GM06990 (cell line): Measurements from ENCODE around the gene MARCHF4.

ENCODE experiments used
- DNase-seq: peaks from one replicate; pipeline ENCODE4 v3.0.0-alpha.2; 2011; ENCODE audit not compliant: insufficient read length; ENCODE audit errors: extremely low read depth
- H3K27me3 ChIP-seq: replicated peaks from 2 replicates; pipeline ENCODE4 v1.6.0; 2011; ENCODE audit warnings: low read length; ENCODE audit not compliant: control insufficient read depth, insufficient read depth
- H3K36me3 ChIP-seq: 2 replicates; pipeline ENCODE4 v1.5.1; 2011; ENCODE audit warnings: low read length; ENCODE audit not compliant: control insufficient read depth, insufficient read depth
- H3K4me3 ChIP-seq: replicated peaks from 2 replicates; pipeline ENCODE4 v1.5.1; 2011; ENCODE audit warnings: low read depth, mild to moderate bottlenecking, control low read depth, low read length
- CTCF ChIP-seq: IDR thresholded peaks from 2 replicates; pipeline ENCODE4 v1.5.1; 2011; ENCODE audit warnings: low read length, control low read depth, mild to moderate bottlenecking, inconsistent platforms; ENCODE audit not compliant: insufficient read depth, poor library complexity, severe bottlenecking

Gene MARCHF4

GRCh38 chr2:216339456-216340279 is 32.6 kb downstream of the MARCHF4 start:
- Histone ChIP-seq H3K4me3 (no peak overlapping the region), H3K27me3 (no peaks in the 10 kb centered on the region; the same call in 1 of the 2 replicates), H3K36me3 (no peaks in the 10 kb centered on the region)
- no peak for DNase-seq
- no peak for TF ChIP-seq CTCF

DNA sequence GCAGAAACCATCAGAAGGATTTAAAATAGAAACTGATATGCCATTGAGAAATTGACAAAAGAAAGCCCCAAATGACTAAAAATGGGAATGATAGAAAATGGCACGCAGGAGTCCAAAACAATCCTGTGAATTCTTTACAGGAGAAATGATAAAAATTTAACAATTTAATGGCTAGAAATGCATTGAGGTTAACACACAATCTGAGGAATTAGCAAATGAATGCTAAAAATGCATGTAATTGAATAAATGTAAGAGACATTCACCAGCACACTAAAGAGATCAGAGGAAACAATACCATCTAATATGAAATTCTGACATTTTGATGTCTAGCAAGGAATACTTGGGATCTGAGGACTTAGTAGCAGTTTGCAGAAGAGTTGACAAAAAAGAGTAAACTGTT is 37.0 kb downstream of the MARCHF4 start:
- no peak for TF ChIP-seq CTCF
- Histone ChIP-seq H3K36me3 (no peaks in the 10 kb centered on the region), H3K4me3 (no peak overlapping the region), H3K27me3 (no peaks in the 10 kb centered on the region; the same call in 1 of the 2 replicates)
- DNase-seq = no peak

DNA sequence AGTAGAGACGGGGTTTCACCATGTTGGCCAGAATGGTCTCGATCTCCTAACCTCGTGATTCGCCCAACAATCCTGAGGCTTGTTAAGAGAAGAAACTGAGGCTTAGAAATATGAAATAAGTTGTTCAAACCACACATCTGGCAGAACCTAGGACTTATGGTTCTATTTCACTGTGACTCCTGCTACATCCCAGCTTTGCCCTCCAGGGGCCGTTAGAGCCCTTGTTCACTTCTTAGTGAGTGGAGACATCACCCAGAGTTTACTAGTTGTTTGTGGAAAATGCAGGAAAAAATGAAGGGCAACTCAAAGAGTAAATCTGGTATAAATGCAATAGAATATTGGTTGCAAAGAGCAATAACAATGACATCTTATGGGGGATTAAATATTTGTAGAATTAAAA is 43.9 kb downstream of the MARCHF4 start:
- Histone ChIP-seq H3K4me3 (no peak overlapping the region), H3K27me3 (peaks cover 1% of the 10 kb centered on the region; the same call in 1 of the 2 replicates), H3K36me3 (no peaks in the 10 kb centered on the region)
- TF ChIP-seq CTCF = peak; percentile 7
- no peak for DNase-seq

GRCh38 chr2:216327447-216327935 is 44.8 kb downstream of the MARCHF4 start:
- Histone ChIP-seq H3K27me3 (peaks cover 1% of the 10 kb centered on the region; the same call in 1 of the 2 replicates), H3K4me3 (no peak overlapping the region), H3K36me3 (no peaks in the 10 kb centered on the region)
- TF ChIP-seq CTCF = no peak
- no peak for DNase-seq
